CD14-positive monocyte (primary cell): ENCODE results near the gene SLC26A4. TPM values are rescaled to one million over a fixed set of nuclear protein-coding genes. Genes with fewer than 3 reads are reported as not detected.

Source experiments
- DNase-seq, 3 donors: peaks; one replicate each; pipeline ENCODE4 v3.0.0-alpha.2; 2011 to 2022
- H2AFZ ChIP-seq: 2 replicates; pipeline ENCODE4 v1.6.0; 2012; ENCODE audit warnings: mild to moderate bottlenecking, low read depth, low read length, inconsistent platforms; ENCODE audit not compliant: insufficient read depth, poor library complexity, severe bottlenecking
- H3K27ac ChIP-seq, 2 donors: 1 replicate in 1 of 2; 2 replicates in 1 of 2; pipeline ENCODE4 v1.5.1; 2012 to 2013; ENCODE audit warnings: low read length in 2 of 2, control low read depth in 1 of 2, inconsistent platforms in 1 of 2, low read depth in 1 of 2, mild to moderate bottlenecking in 1 of 2
- H3K27me3 ChIP-seq, 2 donors: one replicate each; pipeline versions ENCODE4 v1.6.0 to v1.6.1; 2011 to 2013; ENCODE audit warnings: low read length in 2 of 2; ENCODE audit not compliant: control insufficient read depth in 2 of 2, insufficient read depth in 2 of 2
- H3K36me3 ChIP-seq, 2 donors: replicated peaks in 1 of 2; 1 replicate in 1 of 2; 2 replicates in 1 of 2; pipeline versions ENCODE4 v1.5.1 to v1.6.1; 2012 to 2013; ENCODE audit warnings: low read length in 2 of 2, control low read depth in 1 of 2, inconsistent platforms in 1 of 2, mild to moderate bottlenecking in 1 of 2; ENCODE audit not compliant: insufficient read depth in 2 of 2, control insufficient read depth in 1 of 2
- H3K4me1 ChIP-seq, 2 donors: 1 replicate in 1 of 2; 2 replicates in 1 of 2; pipeline versions ENCODE4 v1.5.1 to v1.6.1; 2012 to 2013; ENCODE audit warnings: low read length in 2 of 2, control low read depth in 1 of 2, inconsistent platforms in 1 of 2, mild to moderate bottlenecking in 1 of 2, moderate library complexity in 1 of 2; ENCODE audit not compliant: insufficient read depth in 2 of 2, control insufficient read depth in 1 of 2
- H3K4me2 ChIP-seq: replicated peaks from 2 replicates; pipeline ENCODE3; 2012; ENCODE audit warnings: low read length, moderate library complexity, mild to moderate bottlenecking; ENCODE audit not compliant: poor library complexity, severe bottlenecking; ENCODE audit errors: extremely low read depth
- H3K4me3 ChIP-seq, 3 experiments: fragments of 200-600 bp in 1 of 3; sonication (generic) in 1 of 3; replicated peaks in 1 of 3; 1 replicate in 2 of 3; 2 replicates in 1 of 3; pipeline ENCODE4 v1.5.1; 2011 to 2013; ENCODE audit warnings: low read length in 3 of 3, mild to moderate bottlenecking in 3 of 3, control low read depth in 2 of 3, low read depth in 2 of 3, inconsistent platforms in 1 of 3, moderate library complexity in 1 of 3
- H3K79me2 ChIP-seq: 2 replicates; pipeline ENCODE4 v1.6.0; 2012; ENCODE audit warnings: mild to moderate bottlenecking, control low read depth, inconsistent platforms, low read length, moderate library complexity; ENCODE audit not compliant: insufficient read depth
- H3K9ac ChIP-seq: 2 replicates; pipeline ENCODE4 v1.6.0; 2017; ENCODE audit warnings: low read length, mild to moderate bottlenecking; ENCODE audit not compliant: insufficient read depth, poor library complexity, severe bottlenecking
- H3K9me3 ChIP-seq, 2 donors: replicated peaks in 1 of 2; 1 replicate in 1 of 2; 2 replicates in 1 of 2; pipeline versions ENCODE4 v1.5.1 to v1.6.1; 2012 to 2013; ENCODE audit warnings: low read length in 2 of 2, control low read depth in 1 of 2; ENCODE audit not compliant: control insufficient read depth in 1 of 2, insufficient read depth in 1 of 2
- H4K20me1 ChIP-seq: 2 replicates; pipeline ENCODE4 v1.6.0; 2012; ENCODE audit warnings: mild to moderate bottlenecking, low read length, control low read depth, moderate library complexity; ENCODE audit not compliant: insufficient read depth
- H3K27ac Mint-ChIP-seq, 7 donors: one replicate each; pipeline ENCODE4 v1.8.0; 2020; ENCODE audit warnings: mild to moderate bottlenecking in 7 of 7, mixed read lengths in 7 of 7, moderate library complexity in 6 of 7, inconsistent platforms in 2 of 7
- H3K27me3 Mint-ChIP-seq, 3 donors: one replicate each; pipeline ENCODE4 v1.8.0; 2021 to 2022; ENCODE audit warnings: low read depth in 3 of 3, mild to moderate bottlenecking in 3 of 3, mixed read lengths in 3 of 3, moderate library complexity in 3 of 3, inconsistent platforms in 1 of 3
- H3K36me3 Mint-ChIP-seq, 2 donors: one replicate each; pipeline ENCODE4 v1.8.0; 2020; ENCODE audit warnings: mixed read lengths in 2 of 2, inconsistent platforms in 1 of 2, mild to moderate bottlenecking in 1 of 2
- H3K4me1 Mint-ChIP-seq: one replicate; pipeline ENCODE4 v1.8.0; 2020; ENCODE audit warnings: mild to moderate bottlenecking, mixed read lengths
- H3K4me3 Mint-ChIP-seq, 2 donors: one replicate each; pipeline ENCODE4 v1.8.0; 2020; ENCODE audit warnings: mild to moderate bottlenecking in 2 of 2, mixed read lengths in 2 of 2, moderate library complexity in 1 of 2
- H3K9me3 Mint-ChIP-seq, 7 donors: one replicate each; pipeline ENCODE4 v1.8.0; 2020 to 2022; ENCODE audit warnings: mixed read lengths in 7 of 7, mild to moderate bottlenecking in 6 of 7, moderate library complexity in 6 of 7, inconsistent platforms in 2 of 7
- WGBS: methylation state at CpG from one replicate; pipeline ENCODE4 v1.1.5; 2013; ENCODE audit warnings: missing lambda C conversion rate; ENCODE audit not compliant: insufficient coverage; 5-methylcytosine and 5-hydroxymethylcytosine counted together
- intact Hi-C, 2 donors: fragments of 100-400 bp; cut with micrococcal nuclease; formaldehyde crosslinking; loops; one replicate each; pipeline versions ENCODE4 v1.15.0 to v1.15.1; 2023
- polyA plus RNA-seq, 3 donors: library from polyadenylated mRNA; depleted of rRNA in 1 of 3; unstranded in 2 of 3; stranded (reverse) in 1 of 3; fragments of 300-500 nt in 2 of 3; fragments of >200 nt in 1 of 3; fragmentation: Illumina TruSeq in 2 of 3; gene quantifications; 1 replicate in 2 of 3; 2 replicates in 1 of 3; pipeline ENCODE4 v1.2.3, GENCODE V29; 2012 to 2021
- TF ChIP-seq, protein P1 (sequence below): fragments of 200-600 bp; IDR thresholded peaks from one replicate; pipeline ENCODE4 v1.8.0; 2022; ENCODE audit warnings: antibody characterized with exemption, mild to moderate bottlenecking

SLC26A4 gene
- polyA plus RNA-seq, 3 donors = 0.10 to 0.12 TPM; not detected in 1

DNA sequence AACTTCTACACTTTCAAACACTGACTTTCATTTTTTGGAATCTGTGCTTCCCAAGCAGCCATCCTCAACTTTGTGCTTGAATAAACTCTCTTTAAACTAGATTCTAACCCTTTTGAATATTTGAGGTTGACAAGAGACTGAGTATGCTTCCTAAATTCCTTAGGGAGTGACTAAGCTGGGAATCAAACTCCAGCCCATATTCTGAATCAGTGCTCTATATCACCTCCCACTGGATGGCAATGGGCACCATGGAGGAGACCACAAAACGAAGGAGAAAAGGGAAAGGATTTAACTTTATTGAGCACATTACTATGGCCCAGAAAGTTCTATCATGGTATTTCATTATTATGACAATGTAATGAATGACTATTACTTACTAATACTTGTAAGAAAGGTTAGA, 17.2 kb upstream of the SLC26A4 start:
- Mint-ChIP-seq H3K36me3 (no peaks in the 10 kb centered on the region), H3K4me3 (no peak overlapping the region), H3K27ac (peak overlapping the region in 1 of 7 donors; percentile 4), H3K4me1 (peaks cover 32% of the 10 kb centered on the region), H3K27me3 (peaks cover 0 to 2% (median 0%) of the 10 kb centered on the region in 3 donors), H3K9me3 (no peaks in the 10 kb centered on the region)
- Histone ChIP-seq H3K4me3 (no peak overlapping the region), H2AFZ (no peak overlapping the region), H3K4me2 (no peak overlapping the region), H3K9ac (no peak overlapping the region), H3K36me3 (no peaks in the 10 kb centered on the region), H3K9me3 (no peaks in the 10 kb centered on the region), H3K27me3 (no peaks in the 10 kb centered on the region), H3K4me1 (peaks cover 17 to 27% of the 10 kb centered on the region in 2 donors), H3K27ac (no peak overlapping the region), H4K20me1 (no peaks in the 10 kb centered on the region), H3K79me2 (no peaks in the 10 kb centered on the region)
- no peak for DNase-seq
- TF ChIP-seq, protein P1, sequence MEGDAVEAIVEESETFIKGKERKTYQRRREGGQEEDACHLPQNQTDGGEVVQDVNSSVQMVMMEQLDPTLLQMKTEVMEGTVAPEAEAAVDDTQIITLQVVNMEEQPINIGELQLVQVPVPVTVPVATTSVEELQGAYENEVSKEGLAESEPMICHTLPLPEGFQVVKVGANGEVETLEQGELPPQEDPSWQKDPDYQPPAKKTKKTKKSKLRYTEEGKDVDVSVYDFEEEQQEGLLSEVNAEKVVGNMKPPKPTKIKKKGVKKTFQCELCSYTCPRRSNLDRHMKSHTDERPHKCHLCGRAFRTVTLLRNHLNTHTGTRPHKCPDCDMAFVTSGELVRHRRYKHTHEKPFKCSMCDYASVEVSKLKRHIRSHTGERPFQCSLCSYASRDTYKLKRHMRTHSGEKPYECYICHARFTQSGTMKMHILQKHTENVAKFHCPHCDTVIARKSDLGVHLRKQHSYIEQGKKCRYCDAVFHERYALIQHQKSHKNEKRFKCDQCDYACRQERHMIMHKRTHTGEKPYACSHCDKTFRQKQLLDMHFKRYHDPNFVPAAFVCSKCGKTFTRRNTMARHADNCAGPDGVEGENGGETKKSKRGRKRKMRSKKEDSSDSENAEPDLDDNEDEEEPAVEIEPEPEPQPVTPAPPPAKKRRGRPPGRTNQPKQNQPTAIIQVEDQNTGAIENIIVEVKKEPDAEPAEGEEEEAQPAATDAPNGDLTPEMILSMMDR = no peak
- WGBS = no CpG with 5 or more reads among the region's 1 CpG
- intact Hi-C loops = no loop called here

DNA sequence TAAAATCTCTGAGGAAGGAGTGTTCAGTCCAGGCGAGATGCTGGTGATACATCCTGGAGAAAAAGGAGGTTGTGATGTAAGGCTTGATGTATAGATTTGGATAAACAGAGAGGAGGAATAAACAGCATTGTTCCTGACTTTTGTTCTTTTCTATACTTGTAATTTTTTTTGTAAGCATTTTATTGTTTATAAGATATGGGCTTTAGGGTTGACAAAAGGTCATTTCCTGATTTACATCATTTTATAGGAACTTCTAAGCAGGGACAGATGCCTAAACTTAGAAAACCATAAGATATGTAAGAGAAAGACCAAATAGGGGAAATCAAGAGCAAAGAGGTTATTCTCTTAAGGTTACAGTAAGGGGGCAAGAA, 16.7 kb upstream of the SLC26A4 start:
- intact Hi-C loops = no loop called here
- H3K36me3 ChIP-seq = no peaks in the 10 kb centered on the region
- H3K4me1 ChIP-seq = peaks cover 12 to 22% of the 10 kb centered on the region in 2 donors
- H3K27me3 ChIP-seq = no peaks in the 10 kb centered on the region
- H3K79me2 ChIP-seq = no peaks in the 10 kb centered on the region
- Mint-ChIP-seq H3K27ac (peak overlapping the region; percentile 17 to 83 (median 57)), H3K27me3 (peaks cover 0 to 2% (median 0%) of the 10 kb centered on the region in 3 donors), H3K36me3 (no peaks in the 10 kb centered on the region), H3K4me3 (peak overlapping the region in 1 of 2 donors; percentile 54), H3K9me3 (no peaks in the 10 kb centered on the region), H3K4me1 (peaks cover 27% of the 10 kb centered on the region)
- TF ChIP-seq, protein P1 = no peak
- no CpG with 5 or more reads among the region's 1 CpG for WGBS
- H3K9ac ChIP-seq = no peak overlapping the region
- peak overlapping the region in 1 of 2 donors; percentile 44 for H3K27ac ChIP-seq
- H2AFZ ChIP-seq = no peak overlapping the region
- no peaks in the 10 kb centered on the region for H3K9me3 ChIP-seq
- no peaks in the 10 kb centered on the region for H4K20me1 ChIP-seq
- no peak for DNase-seq
- peak overlapping the region in 1 of 3 experiments; percentile 32 for H3K4me3 ChIP-seq
- peak overlapping the region; percentile 46 for H3K4me2 ChIP-seq
